Measurements from ENCODE around the gene TBCCD1.

GRCh38 chr3:186593862-186594261 is 26.7 kb upstream of the TBCCD1 start:
- TF ChIP-seq, protein P1, sequence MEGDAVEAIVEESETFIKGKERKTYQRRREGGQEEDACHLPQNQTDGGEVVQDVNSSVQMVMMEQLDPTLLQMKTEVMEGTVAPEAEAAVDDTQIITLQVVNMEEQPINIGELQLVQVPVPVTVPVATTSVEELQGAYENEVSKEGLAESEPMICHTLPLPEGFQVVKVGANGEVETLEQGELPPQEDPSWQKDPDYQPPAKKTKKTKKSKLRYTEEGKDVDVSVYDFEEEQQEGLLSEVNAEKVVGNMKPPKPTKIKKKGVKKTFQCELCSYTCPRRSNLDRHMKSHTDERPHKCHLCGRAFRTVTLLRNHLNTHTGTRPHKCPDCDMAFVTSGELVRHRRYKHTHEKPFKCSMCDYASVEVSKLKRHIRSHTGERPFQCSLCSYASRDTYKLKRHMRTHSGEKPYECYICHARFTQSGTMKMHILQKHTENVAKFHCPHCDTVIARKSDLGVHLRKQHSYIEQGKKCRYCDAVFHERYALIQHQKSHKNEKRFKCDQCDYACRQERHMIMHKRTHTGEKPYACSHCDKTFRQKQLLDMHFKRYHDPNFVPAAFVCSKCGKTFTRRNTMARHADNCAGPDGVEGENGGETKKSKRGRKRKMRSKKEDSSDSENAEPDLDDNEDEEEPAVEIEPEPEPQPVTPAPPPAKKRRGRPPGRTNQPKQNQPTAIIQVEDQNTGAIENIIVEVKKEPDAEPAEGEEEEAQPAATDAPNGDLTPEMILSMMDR (IDR thresholded peaks at IDR 0.05; ENCODE audit: low read depth, low read length, poor library complexity, severe bottlenecking) = no peak
- no peak for TF ChIP-seq EZH2phosphoT487 (IDR thresholded peaks at IDR 0.05; ENCODE audit: borderline replicate concordance, low read length)

All from DOHH2 (cell line).